Measurements from ENCODE around the gene NT5C3A. TPM values are rescaled to one million over a fixed set of nuclear protein-coding genes. Genes with fewer than 3 reads are reported as not detected.
A peak's percentile ranks its signal among the peaks of the same experiment; 100 is the strongest.

NT5C3A gene
- total and polyA plus RNA-seq, 2 experiments from 2014 or later: 22.5 to 40.4 TPM

- no peaks in the 10 kb centered on the region for H4K20me1 ChIP-seq (ENCODE audit: insufficient read depth)
- no peak for DNase-seq
- no peak overlapping the region for H3K9ac ChIP-seq
- in situ Hi-C loops (cut with MboI): no loop called here
- H3K27me3 ChIP-seq (replicated peaks; ENCODE audit: insufficient read depth): peaks cover 2% of the 10 kb centered on the region; the same call in 1 of the 2 replicates
- H3K4me3 ChIP-seq: no peak overlapping the region
- no peaks in the 10 kb centered on the region for H3F3A ChIP-seq (ENCODE audit: insufficient read depth)
- H3K36me3 ChIP-seq (ENCODE audit: low read depth): no peaks in the 10 kb centered on the region
- H3K27ac ChIP-seq: no peak overlapping the region
- H2AFZ ChIP-seq: no peak overlapping the region
- no peaks in the 10 kb centered on the region for H3K79me2 ChIP-seq (ENCODE audit: insufficient read depth)
- no peak for TF ChIP-seq EZH2phosphoT487 (IDR thresholded peaks at IDR 0.05; ENCODE audit: insufficient read depth, low read depth)
- TF ChIP-seq EZH2 (IDR thresholded peaks at IDR 0.05; ENCODE audit: insufficient read depth, poor library complexity, severe bottlenecking): no peak
- 78 to 79% methylated on average over 4 of the region's 4 CpGs for WGBS, 2 experiments (ENCODE audit: low coverage in 1 of 2, low lambda C conversion rate in 2 of 2, missing lambda C conversion rate in 2 of 2)
- no peaks in the 10 kb centered on the region for H3K9me2 ChIP-seq (ENCODE audit: insufficient read depth)
- H3K4me1 ChIP-seq (ENCODE audit: insufficient read depth): peaks cover 11% of the 10 kb centered on the region
- no peaks in the 10 kb centered on the region for H3K9me3 ChIP-seq (ENCODE audit: low read depth)
- H3K4me2 ChIP-seq (ENCODE audit: unreplicated experiment): no peak overlapping the region
These were observed 10.7 kb upstream of the NT5C3A start for GRCh38 chr7:33073243-33073642.

GRCh38 chr7:33072471-33072870 is 9.9 kb upstream of the NT5C3A start:
- H3K4me1 ChIP-seq (ENCODE audit: insufficient read depth): peaks cover 11% of the 10 kb centered on the region
- peak overlapping the region; percentile 34; the same call in 1 of the 2 replicates for H3K4me3 ChIP-seq
- H3K36me3 ChIP-seq (ENCODE audit: low read depth): no peaks in the 10 kb centered on the region; the same call in 1 of the 2 replicates
- WGBS, 2 experiments (ENCODE audit: low coverage in 1 of 2, low lambda C conversion rate in 2 of 2, missing lambda C conversion rate in 2 of 2): 20 to 26% methylated on average over 2 of the region's 2 CpGs
- H4K20me1 ChIP-seq (ENCODE audit: insufficient read depth): no peaks in the 10 kb centered on the region
- no peaks in the 10 kb centered on the region for H3K9me3 ChIP-seq (ENCODE audit: low read depth)
- in situ Hi-C loops (cut with MboI): no loop called here
- H3K9ac ChIP-seq: no peak overlapping the region
- peak overlapping the region; percentile 50 for H3K4me2 ChIP-seq (ENCODE audit: unreplicated experiment)
- H3K79me2 ChIP-seq (ENCODE audit: insufficient read depth): no peaks in the 10 kb centered on the region
- no peaks in the 10 kb centered on the region; the same call in 1 of the 2 replicates for H3K27me3 ChIP-seq (replicated peaks; ENCODE audit: insufficient read depth)
- H3K9me2 ChIP-seq (ENCODE audit: insufficient read depth): no peaks in the 10 kb centered on the region
- no peak overlapping the region for H3K27ac ChIP-seq
- H2AFZ ChIP-seq: peak overlapping the region; percentile 61
- TF ChIP-seq EZH2 (IDR thresholded peaks at IDR 0.05; ENCODE audit: insufficient read depth, poor library complexity, severe bottlenecking) (no peak), EZH2phosphoT487 (IDR thresholded peaks at IDR 0.05; ENCODE audit: insufficient read depth, low read depth) (no peak)
- DNase-seq: peak; percentile 66
- H3F3A ChIP-seq (ENCODE audit: insufficient read depth): no peaks in the 10 kb centered on the region

GRCh38 chr7:33070831-33071230 is 8.3 kb upstream of the NT5C3A start:
- Histone ChIP-seq H3K27me3 (replicated peaks; ENCODE audit: insufficient read depth) (no peaks in the 10 kb centered on the region), H3K36me3 (ENCODE audit: low read depth) (peaks cover 2% of the 10 kb centered on the region; the same call in 1 of the 2 replicates), H3K4me1 (ENCODE audit: insufficient read depth) (peaks cover 11% of the 10 kb centered on the region), H2AFZ (no peak overlapping the region), H3K4me3 (no peak overlapping the region), H4K20me1 (ENCODE audit: insufficient read depth) (no peaks in the 10 kb centered on the region), H3K4me2 (ENCODE audit: unreplicated experiment) (no peak overlapping the region), H3K9me2 (ENCODE audit: insufficient read depth) (no peaks in the 10 kb centered on the region), H3K27ac (no peak overlapping the region), H3K9me3 (ENCODE audit: low read depth) (no peaks in the 10 kb centered on the region), H3K79me2 (ENCODE audit: insufficient read depth) (no peaks in the 10 kb centered on the region), H3F3A (ENCODE audit: insufficient read depth) (0 out of 2 replicates have a peak, but pooled peaks cover 5% of the 10 kb centered on the region), H3K9ac (no peak overlapping the region)
- in situ Hi-C loops (cut with MboI): no loop called here
- TF ChIP-seq EZH2 (IDR thresholded peaks at IDR 0.05; ENCODE audit: insufficient read depth, poor library complexity, severe bottlenecking): no peak
- TF ChIP-seq EZH2phosphoT487 (IDR thresholded peaks at IDR 0.05; ENCODE audit: insufficient read depth, low read depth): no peak
- WGBS, 2 experiments (ENCODE audit: low coverage in 1 of 2, low lambda C conversion rate in 2 of 2, missing lambda C conversion rate in 2 of 2): 44% methylated on average over 6 of the region's 6 CpGs
- DNase-seq: no peak

GRCh38 chr7:33070277-33070676 is 7.7 kb upstream of the NT5C3A start:
- H2AFZ ChIP-seq: no peak overlapping the region
- H3K4me3 ChIP-seq: no peak overlapping the region
- no peak overlapping the region for H3K4me2 ChIP-seq (ENCODE audit: unreplicated experiment)
- in situ Hi-C loops (cut with MboI): no loop called here
- peaks cover 3% of the 10 kb centered on the region; the same call in 1 of the 2 replicates for H3K36me3 ChIP-seq (ENCODE audit: low read depth)
- no peak overlapping the region for H3K27ac ChIP-seq
- TF ChIP-seq EZH2phosphoT487 (IDR thresholded peaks at IDR 0.05; ENCODE audit: insufficient read depth, low read depth) (no peak), EZH2 (IDR thresholded peaks at IDR 0.05; ENCODE audit: insufficient read depth, poor library complexity, severe bottlenecking) (no peak)
- H3K79me2 ChIP-seq (ENCODE audit: insufficient read depth): no peaks in the 10 kb centered on the region
- peaks cover 11% of the 10 kb centered on the region for H3K4me1 ChIP-seq (ENCODE audit: insufficient read depth)
- 82 to 93% methylated on average over 2 of the region's 2 CpGs for WGBS, 2 experiments (ENCODE audit: low coverage in 1 of 2, low lambda C conversion rate in 2 of 2, missing lambda C conversion rate in 2 of 2)
- DNase-seq: no peak
- H3K9me3 ChIP-seq (ENCODE audit: low read depth): no peaks in the 10 kb centered on the region
- no peak overlapping the region for H3K9ac ChIP-seq
- H3K27me3 ChIP-seq (replicated peaks; ENCODE audit: insufficient read depth): no peaks in the 10 kb centered on the region
- no peaks in the 10 kb centered on the region for H4K20me1 ChIP-seq (ENCODE audit: insufficient read depth)
- H3F3A ChIP-seq (ENCODE audit: insufficient read depth): 0 out of 2 replicates have a peak, but pooled peaks cover 5% of the 10 kb centered on the region
- H3K9me2 ChIP-seq (ENCODE audit: insufficient read depth): no peaks in the 10 kb centered on the region
